ENCODE measurements around the gene ORC5.

GRCh38 chr7:104135760-104136558 is 71.9 kb downstream of the ORC5 start:
- no peak for TF ChIP-seq CTCF (IDR thresholded peaks at IDR 0.05)
- TF ChIP-seq POLR2A (IDR thresholded peaks at IDR 0.05), result no peak
- TF ChIP-seq POLR2AphosphoS5 (IDR thresholded peaks at IDR 0.05), result no peak

Data from suprapubic skin (tissue), 4 donors.